Measurements from ENCODE around the gene SFMBT1. TPM values are rescaled to one million over a fixed set of nuclear protein-coding genes. Genes with fewer than 3 reads are reported as not detected.

Gene SFMBT1
- total RNA-seq, 1 experiment from 2014 or later: 1.4 TPM

DNA sequence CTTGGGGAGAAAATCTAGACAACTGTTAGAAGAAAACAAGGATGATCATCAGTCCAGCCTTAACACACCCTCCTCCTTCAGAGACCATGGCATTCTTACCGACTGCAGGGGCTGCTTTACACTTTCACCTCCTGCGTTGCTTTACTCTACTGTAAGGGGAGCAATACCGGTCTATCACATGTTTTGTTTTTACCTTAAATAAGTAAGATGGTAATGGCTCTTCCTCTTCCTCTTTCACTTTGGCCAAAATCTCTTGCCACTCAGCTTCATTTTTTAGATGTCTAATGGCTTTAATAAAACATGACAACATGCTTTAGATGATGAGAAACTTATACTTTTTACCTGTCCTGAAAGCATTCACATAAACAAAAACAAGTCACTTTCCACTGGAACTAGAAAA lies 115.1 kb downstream of the SFMBT1 start:
- ChIA-PET CTCF (no interaction called here), POLR2A (ENCODE audit: low non-redundant PET) (no interaction called here)
- Histone ChIP-seq H3K4me1 (ENCODE audit: insufficient read depth, low read length, poor library complexity, severe bottlenecking) (no peaks in the 10 kb centered on the region), H3K27ac (ENCODE audit: low read depth, low read length, poor library complexity, severe bottlenecking) (no peak overlapping the region), H3K9me3 (ENCODE audit: low read depth, low read length, poor library complexity, severe bottlenecking) (no peaks in the 10 kb centered on the region), H3K27me3 (replicated peaks; ENCODE audit: insufficient read depth, low read depth, low read length, poor library complexity) (no peaks in the 10 kb centered on the region), H3K4me3 (ENCODE audit: low read depth, low read length, poor library complexity, severe bottlenecking) (no peak overlapping the region), H3K36me3 (ENCODE audit: insufficient read depth, low read length, poor library complexity, severe bottlenecking) (no peaks in the 10 kb centered on the region)
- intact Hi-C loops (cut with micrococcal nuclease; ENCODE audit: unreplicated experiment): no loop called here
- no peak for DNase-seq (ENCODE audit: low spot score)
- no TSS peak for BruUV-seq (replicated peaks)
- TF ChIP-seq CTCF (conservative IDR thresholded peaks at IDR 0.05; ENCODE audit: low read depth, low read length) (no peak), EZH2 (IDR thresholded peaks at IDR 0.05; ENCODE audit: borderline replicate concordance, low read depth, low read length, poor library complexity, severe bottlenecking) (no peak)

GRCh38 chr3:52926554-52926953 lies 119.3 kb downstream of the SFMBT1 start:
- CTCF ChIA-PET: no interaction called here
- intact Hi-C loops (cut with micrococcal nuclease; ENCODE audit: unreplicated experiment): no loop called here
- TF ChIP-seq CTCF (conservative IDR thresholded peaks at IDR 0.05; ENCODE audit: low read depth, low read length) (no peak), EZH2 (IDR thresholded peaks at IDR 0.05; ENCODE audit: borderline replicate concordance, low read depth, low read length, poor library complexity, severe bottlenecking) (no peak)
- H3K27me3 ChIP-seq (replicated peaks; ENCODE audit: insufficient read depth, low read depth, low read length, poor library complexity): no peaks in the 10 kb centered on the region
- no peaks in the 10 kb centered on the region for H3K36me3 ChIP-seq (ENCODE audit: insufficient read depth, low read length, poor library complexity, severe bottlenecking)
- H3K27ac ChIP-seq (ENCODE audit: low read depth, low read length, poor library complexity, severe bottlenecking): no peak overlapping the region
- H3K9me3 ChIP-seq (ENCODE audit: low read depth, low read length, poor library complexity, severe bottlenecking): no peaks in the 10 kb centered on the region
- DNase-seq (ENCODE audit: low spot score): no peak
- POLR2A ChIA-PET (ENCODE audit: low non-redundant PET): no interaction called here
- H3K4me3 ChIP-seq (ENCODE audit: low read depth, low read length, poor library complexity, severe bottlenecking): no peak overlapping the region
- H3K4me1 ChIP-seq (ENCODE audit: insufficient read depth, low read length, poor library complexity, severe bottlenecking): no peaks in the 10 kb centered on the region
- BruUV-seq (replicated peaks): no TSS peak

DNA sequence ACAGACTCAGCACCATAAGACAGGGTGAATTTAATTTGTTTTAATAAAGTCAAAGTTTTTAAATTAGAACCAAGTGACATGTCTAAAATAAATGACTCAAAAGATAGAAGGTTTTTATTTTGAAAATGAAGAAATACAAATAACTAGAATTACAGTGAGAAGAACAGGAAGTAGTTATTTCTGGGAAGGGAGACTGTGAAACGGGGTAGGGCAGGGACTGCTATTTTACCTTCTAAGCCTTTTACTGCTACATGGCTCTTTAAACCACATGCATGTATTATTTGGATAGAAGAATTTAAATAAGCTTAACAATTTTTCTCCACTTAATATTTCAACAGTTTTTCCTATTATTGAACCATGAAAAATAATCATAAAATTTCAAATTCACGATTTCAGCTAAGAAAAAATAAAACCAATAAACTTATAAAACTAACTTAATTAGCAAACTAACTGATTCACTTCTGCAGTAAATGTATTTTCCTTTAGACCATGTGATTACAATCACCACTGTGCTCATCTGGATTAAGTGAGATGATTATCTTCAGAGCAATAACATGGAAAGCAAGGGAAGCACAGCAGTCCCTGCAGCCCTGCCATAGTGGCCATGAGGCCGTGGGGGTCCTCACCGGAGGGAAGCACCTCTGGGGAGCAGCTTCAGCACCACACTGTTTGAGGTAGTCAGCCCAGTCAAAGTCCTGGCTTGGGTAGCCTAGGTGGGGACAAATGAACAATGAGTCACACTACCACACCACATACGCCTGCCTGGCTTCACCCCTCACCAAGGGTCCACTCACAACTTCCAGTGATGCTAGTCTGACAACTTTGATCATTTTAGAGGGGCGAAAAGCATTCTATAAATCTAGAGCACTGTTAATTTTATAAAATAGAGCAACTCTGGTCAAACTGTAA lies 120.2 kb downstream of the SFMBT1 start:
- CTCF ChIA-PET: no interaction called here
- Histone ChIP-seq H3K9me3 (ENCODE audit: low read depth, low read length, poor library complexity, severe bottlenecking) (no peaks in the 10 kb centered on the region), H3K4me1 (ENCODE audit: insufficient read depth, low read length, poor library complexity, severe bottlenecking) (no peaks in the 10 kb centered on the region), H3K36me3 (ENCODE audit: insufficient read depth, low read length, poor library complexity, severe bottlenecking) (no peaks in the 10 kb centered on the region), H3K27me3 (replicated peaks; ENCODE audit: insufficient read depth, low read depth, low read length, poor library complexity) (no peaks in the 10 kb centered on the region), H3K27ac (ENCODE audit: low read depth, low read length, poor library complexity, severe bottlenecking) (no peak overlapping the region), H3K4me3 (ENCODE audit: low read depth, low read length, poor library complexity, severe bottlenecking) (no peak overlapping the region)
- POLR2A ChIA-PET (ENCODE audit: low non-redundant PET): no interaction called here
- no peak for DNase-seq (ENCODE audit: low spot score)
- intact Hi-C loops (cut with micrococcal nuclease; ENCODE audit: unreplicated experiment): no loop called here
- BruUV-seq (replicated peaks): no TSS peak
- TF ChIP-seq CTCF (conservative IDR thresholded peaks at IDR 0.05; ENCODE audit: low read depth, low read length) (no peak), EZH2 (IDR thresholded peaks at IDR 0.05; ENCODE audit: borderline replicate concordance, low read depth, low read length, poor library complexity, severe bottlenecking) (no peak)
